K562 (cell line): ENCODE measurements around the gene CHERP. TPM values are rescaled to one million over a fixed set of nuclear protein-coding genes. Genes with fewer than 3 reads are reported as not detected.

ENCODE experiments used
- ATAC-seq: fragments of 200-7000 bp; cut with Tn5 transposase; 3 replicates; pipeline ENCODE4 v1.9.1; 2020; ENCODE audit warnings: moderate library complexity
- BruUV-seq: library from RNA; stranded (reverse); fragments of 400-500 nt; replicated peaks from 2 replicates; lab custom pipeline; 2021; lab: Mats Ljungman, UMichigan
- CTCF ChIA-PET: fragments of 300-600 bp; formaldehyde crosslinking; extraction: SDS; loops from one replicate; lab custom pipeline; 2021; ENCODE audit warnings: low intra/inter-chr PET ratio; lab: Yijun Ruan, JAX
- POLR2A ChIA-PET: fragments of 300-600, 350-650 bp; sonication (Branson Sonifier 250); formaldehyde crosslinking; extraction: SDS; loops from one replicate; lab custom pipeline; 2021; ENCODE audit warnings: antibody characterized with exemption, inconsistent platforms; lab: Yijun Ruan, JAX
- DNase-seq, 4 experiments: peaks; one replicate each; pipeline versions ENCODE4 v3.0.0 to v3.0.0-alpha.2; 2011 to 2018; ENCODE audit warnings: low spot score in 3 of 4, mixed read lengths in 3 of 4; ENCODE audit errors: extremely low read depth in 1 of 4
- FAIRE-seq: peaks from 2 replicates; lab custom pipeline; 2011; peaks lifted over from hg19 to GRCh38; lab: Jason Lieb, UNC
- H2AFZ ChIP-seq: 2 replicates; pipeline ENCODE4 v1.6.0; 2011; ENCODE audit warnings: low read depth, low read length, control low read depth, inconsistent platforms
- H3K27ac ChIP-seq: fragments of 200-600 bp; 3 replicates; pipeline ENCODE4 v1.8.0; 2011; ENCODE audit warnings: low read depth, mild to moderate bottlenecking, control low read depth, inconsistent platforms, low read length, moderate library complexity, mixed read lengths; ENCODE audit errors: extremely low read depth
- H3K27me3 ChIP-seq, 2 experiments: fragments of 300-600 bp in 1 of 2; 2 replicates in 1 of 2; 3 replicates in 1 of 2; pipeline versions ENCODE4 v1.6.0 to v1.8.0; 2011; ENCODE audit warnings: inconsistent platforms in 2 of 2, low read length in 2 of 2, mild to moderate bottlenecking in 1 of 2, mixed read lengths in 1 of 2, moderate library complexity in 1 of 2; ENCODE audit not compliant: control insufficient read depth in 2 of 2, insufficient read depth in 2 of 2
- H3K36me3 ChIP-seq: fragments of 300-600 bp; 3 replicates; pipeline ENCODE4 v1.8.0; 2011; ENCODE audit warnings: mild to moderate bottlenecking, low read length, inconsistent platforms; ENCODE audit not compliant: control insufficient read depth, insufficient read depth
- H3K4me1 ChIP-seq, 2 experiments: fragments of 200-600 bp in 1 of 2; replicated peaks in 1 of 2; 2 replicates in 1 of 2; 3 replicates in 1 of 2; pipeline versions ENCODE4 v1.5.1 to v1.8.0; 2011; ENCODE audit warnings: inconsistent platforms in 2 of 2, low read length in 2 of 2, mild to moderate bottlenecking in 1 of 2, mixed read lengths in 1 of 2, moderate library complexity in 1 of 2; ENCODE audit not compliant: control insufficient read depth in 2 of 2, insufficient read depth in 2 of 2
- H3K4me2 ChIP-seq: 2 replicates; pipeline ENCODE4 v1.6.1; 2011; ENCODE audit warnings: low read length, control low read depth, inconsistent platforms, mixed read lengths; ENCODE audit not compliant: insufficient read depth
- H3K4me3 ChIP-seq: fragments of 200-600 bp; sonication (generic), shearing (Covaris generic); 2 replicates; pipeline ENCODE4 v1.5.1; 2016; ENCODE audit warnings: control low read depth, inconsistent platforms
- H3K79me2 ChIP-seq: fragments of 200-600 bp; 3 replicates; pipeline ENCODE4 v1.8.0; 2011; ENCODE audit warnings: low read length, inconsistent platforms; ENCODE audit not compliant: control insufficient read depth, insufficient read depth
- H3K9ac ChIP-seq, 2 experiments: 2 replicates each; pipeline versions ENCODE4 v1.6.0 to v1.6.1; 2011; ENCODE audit warnings: low read depth in 2 of 2, low read length in 2 of 2, control low read depth in 1 of 2, inconsistent platforms in 1 of 2, mild to moderate bottlenecking in 1 of 2, mixed read lengths in 1 of 2; ENCODE audit not compliant: insufficient read depth in 1 of 2
- H3K9me1 ChIP-seq: one replicate; pipeline ENCODE4 v1.6.0; 2011; ENCODE audit warnings: inconsistent platforms, mild to moderate bottlenecking, low read length, moderate library complexity; ENCODE audit not compliant: control insufficient read depth, insufficient read depth
- H3K9me3 ChIP-seq: replicated peaks from 2 replicates; pipeline ENCODE4 v1.5.1; 2011; ENCODE audit warnings: low read depth, low read length, inconsistent platforms; ENCODE audit not compliant: control insufficient read depth, insufficient read depth
- H4K20me1 ChIP-seq: replicated peaks from 2 replicates; pipeline ENCODE4 v1.6.1; 2011; ENCODE audit warnings: low read length, inconsistent platforms, mixed read lengths; ENCODE audit not compliant: control insufficient read depth, insufficient read depth
- CREB3L1 ChIP-seq: fragments of 450-650 bp; IDR thresholded peaks from 2 replicates; pipeline ENCODE4 v1.6.1; 2014; ENCODE audit warnings: low read depth, mild to moderate bottlenecking, moderate library complexity, borderline replicate concordance
- ELK1 ChIP-seq: sonication (generic); formaldehyde crosslinking; IDR thresholded peaks from 2 replicates; pipeline ENCODE4 v1.8.1; 2022; ENCODE audit warnings: missing genetic modification reagents
- KAT8 ChIP-seq: fragments of 450-650 bp; IDR thresholded peaks from 2 replicates; pipeline ENCODE4 v1.6.1; 2016; ENCODE audit warnings: low read depth, mild to moderate bottlenecking
- MCM5 ChIP-seq: fragments of 450-650 bp; IDR thresholded peaks from 2 replicates; pipeline ENCODE4 v1.6.1; 2016; ENCODE audit warnings: low read depth
- MED1 ChIP-seq: sonication (generic); formaldehyde crosslinking; IDR thresholded peaks from 2 replicates; pipeline ENCODE4 v1.8.1; 2023; ENCODE audit warnings: missing genetic modification reagents, borderline replicate concordance
- MEF2D ChIP-seq: conservative IDR thresholded peaks from 2 replicates; pipeline ENCODE4 v1.6.1; 2016; ENCODE audit warnings: low read depth, missing genetic modification characterization, missing compliant biosample characterization
- NFE2 ChIP-seq: IDR thresholded peaks from 2 replicates; pipeline ENCODE4 v1.6.1; 2014; ENCODE audit warnings: antibody characterized with exemption, low read depth
- RBM22 ChIP-seq: fragments of 200-400 bp; formaldehyde crosslinking; IDR thresholded peaks from 2 replicates; pipeline ENCODE4 v1.6.1; 2018; ENCODE audit warnings: low read length, low read depth; ENCODE audit not compliant: poor library complexity, severe bottlenecking
- RERE ChIP-seq: sonication (generic); formaldehyde crosslinking; IDR thresholded peaks from 2 replicates; pipeline ENCODE4 v1.8.0; 2023; ENCODE audit warnings: missing genetic modification reagents, mild to moderate bottlenecking, borderline replicate concordance
- SREBF1 ChIP-seq: fragments of 150-350 bp; IDR thresholded peaks from 2 replicates; pipeline ENCODE4 v1.6.1; 2014; ENCODE audit warnings: antibody characterized with exemption, low read depth, low read length, borderline replicate concordance
- ZNF124 ChIP-seq: sonication (generic); formaldehyde crosslinking; IDR thresholded peaks from 2 replicates; pipeline ENCODE4 v1.8.1; 2022; ENCODE audit warnings: missing genetic modification reagents
- ZNF143 ChIP-seq: sonication (generic); formaldehyde crosslinking; IDR thresholded peaks from 2 replicates; pipeline ENCODE4 v1.9.0; 2022; ENCODE audit warnings: mild to moderate bottlenecking, missing genetic modification reagents
- ZNF740 ChIP-seq, 3 experiments: fragments of 200-800 bp in 1 of 3; sonication (Bioruptor generic) in 1 of 3; sonication (generic) in 1 of 3; formaldehyde crosslinking in 1 of 3; IDR thresholded peaks; 2 replicates each; pipeline versions ENCODE4 v1.6.1 to v1.8.0; 2016 to 2022; ENCODE audit warnings: mild to moderate bottlenecking in 2 of 3, missing compliant biosample characterization in 2 of 3, missing genetic modification characterization in 2 of 3, missing genetic modification reagents in 1 of 3
- WGBS: fragments of 100-300 bp; shearing (Covaris generic); methylation state at CpG from one replicate; pipeline ENCODE4 v1.1.6; 2016; ENCODE audit warnings: low coverage, mixed read lengths; ENCODE audit not compliant: insufficient coverage; ENCODE audit errors: missing lambda C conversion rate; 5-methylcytosine and 5-hydroxymethylcytosine counted together
- in situ Hi-C: fragments of 300-500 bp; cut with MboI; formaldehyde crosslinking; loops from 4 replicates; pipeline ENCODE4 v1.15.0; 2018; ENCODE audit warnings: inconsistent platforms, mixed read lengths
- intact Hi-C: fragments of 100-400 bp; cut with micrococcal nuclease; formaldehyde crosslinking; loops from 2 replicates; pipeline ENCODE4 v1.14.2; 2022
- polyA plus RNA-seq, 8 experiments: library from polyadenylated mRNA; depleted of rRNA in 4 of 8; stranded (reverse) in 5 of 8; unstranded in 3 of 8; fragments of >200 nt; fragmentation: Nextera tagmentation in 2 of 8; fragmentation: Illumina TruSeq in 1 of 8; extraction: Ambion mirVana in 2 of 8; extraction: Trizol in 1 of 8; gene quantifications; 2 replicates each; pipeline versions ENCODE4 v1.2.1 to v1.2.3, GENCODE V29; 2011 to 2014; ENCODE audit warnings: inconsistent platforms in 1 of 8, missing spikeins in 1 of 8
- total RNA-seq, 7 experiments: library from RNA; depleted of rRNA in 6 of 7; stranded (reverse); fragments of >200 nt in 6 of 7; fragmentation: Illumina TruSeq in 2 of 7; extraction: Trizol in 2 of 7; gene quantifications; 2 replicates each; pipeline versions ENCODE4 v1.2.1 to v1.2.3, GENCODE V29; 2011 to 2021; ENCODE audit warnings: low replicate concordance in 1 of 7

The CHERP gene
- total and polyA plus RNA-seq, 9 of the 15 experiments (the other 6 are each of a cell fraction or from before 2014, with no cell fraction given): 0.60 to 85.1 (median 7.8) TPM

GRCh38 chr19:16559780-16560276 lies 17.6 kb upstream of the CHERP start:
- Histone ChIP-seq H3K4me1 (peaks cover 6 to 16% of the 10 kb centered on the region in 2 experiments; a peak in 3 of 5 replicates), H3K4me2 (no peak overlapping the region), H3K9me3 (no peaks in the 10 kb centered on the region), H3K9ac (no peak overlapping the region), H3K36me3 (peaks cover 70% of the 10 kb centered on the region), H3K79me2 (peaks cover 5% of the 10 kb centered on the region; the same call in 2 of the 3 replicates), H3K9me1 (no peaks in the 10 kb centered on the region), H3K27ac (no peak overlapping the region; the same call in 2 of the 3 replicates), H4K20me1 (no peaks in the 10 kb centered on the region), H2AFZ (no peak overlapping the region), H3K4me3 (no peak overlapping the region), H3K27me3 (no peaks in the 10 kb centered on the region)
- DNase-seq (no peak), FAIRE-seq (no peak), ATAC-seq (no peak)
- in situ Hi-C loops (no loop called here), intact Hi-C loops (no loop called here)
- ChIA-PET POLR2A (interaction anchor here (2.1 kb wide), 1 partner anchor 17 kb away, joined by 6 read pairs; no protein-coding TSS in a partner anchor), CTCF (no interaction called here)
- BruUV-seq: no TSS peak
- WGBS: 96% methylated on average over 10 of the region's 10 CpGs
- no peak for TF ChIP-seq NFE2
- TF ChIP-seq KAT8: no peak
- TF ChIP-seq MCM5: no peak
- no peak for TF ChIP-seq SREBF1
- no peak for TF ChIP-seq ZNF124
- TF ChIP-seq RBM22: no peak
- no peak for TF ChIP-seq ELK1 (CRISPR knock-in tag)
- no peak for TF ChIP-seq RERE (CRISPR knock-in tag)
- TF ChIP-seq CREB3L1: no peak
- TF ChIP-seq MED1 (CRISPR knock-in tag): no peak
- TF ChIP-seq ZNF740 (CRISPR knock-in tag; IDR thresholded peaks at IDR 0.05): no peak
- no peak for TF ChIP-seq ZNF740 (tag; IDR thresholded peaks at IDR 0.05)
- TF ChIP-seq ZNF143 (CRISPR knock-in tag): no peak
- no peak for TF ChIP-seq MEF2D (tag)
